RWPE2 (cell line): ENCODE measurements around the gene WHRN.

Source experiments
- ATAC-seq: fragments of 200-7000 bp; cut with Tn5 transposase; 3 replicates; pipeline ENCODE4 v1.9.1; 2021; ENCODE audit warnings: low read depth
- DNase-seq: peaks from one replicate; pipeline ENCODE4 v3.0.0-alpha.2; 2020; ENCODE audit warnings: low spot score
- H3K27ac ChIP-seq: fragments of 450-650 bp; 2 replicates; pipeline ENCODE4 v1.5.1; 2017; ENCODE audit warnings: mild to moderate bottlenecking; ENCODE audit not compliant: poor library complexity, severe bottlenecking
- H3K27me3 ChIP-seq: fragments of 250-450 bp; sonication (Bioruptor Pico); 2 replicates; pipeline ENCODE4 v1.5.1; 2021; ENCODE audit warnings: mild to moderate bottlenecking, moderate library complexity; ENCODE audit not compliant: insufficient read depth, poor library complexity, severe bottlenecking
- H3K36me3 ChIP-seq: fragments of 250-450 bp; sonication (Bioruptor Pico); 2 replicates; pipeline ENCODE4 v1.5.1; 2020; ENCODE audit warnings: low read depth, mild to moderate bottlenecking, moderate library complexity
- H3K4me1 ChIP-seq: fragments of 250-450 bp; sonication (Bioruptor Pico); 2 replicates; pipeline ENCODE4 v1.5.1; 2021; ENCODE audit warnings: mild to moderate bottlenecking, moderate library complexity; ENCODE audit not compliant: insufficient read depth, poor library complexity, severe bottlenecking
- H3K4me3 ChIP-seq: fragments of 250-450 bp; sonication (Bioruptor Pico); 2 replicates; pipeline ENCODE4 v1.5.1; 2021; ENCODE audit warnings: mild to moderate bottlenecking, moderate library complexity; ENCODE audit not compliant: severe bottlenecking
- H3K9me3 ChIP-seq: fragments of 250-450 bp; sonication (Bioruptor Pico); 2 replicates; pipeline ENCODE4 v1.5.1; 2021; ENCODE audit warnings: mild to moderate bottlenecking, moderate library complexity; ENCODE audit not compliant: severe bottlenecking
- TF ChIP-seq, protein P1 (sequence below): fragments of 450-650 bp; IDR thresholded peaks from one replicate; pipeline ENCODE4 v1.5.1; 2017; ENCODE audit warnings: mild to moderate bottlenecking, moderate library complexity; ENCODE audit not compliant: poor library complexity, severe bottlenecking

Gene WHRN

DNA sequence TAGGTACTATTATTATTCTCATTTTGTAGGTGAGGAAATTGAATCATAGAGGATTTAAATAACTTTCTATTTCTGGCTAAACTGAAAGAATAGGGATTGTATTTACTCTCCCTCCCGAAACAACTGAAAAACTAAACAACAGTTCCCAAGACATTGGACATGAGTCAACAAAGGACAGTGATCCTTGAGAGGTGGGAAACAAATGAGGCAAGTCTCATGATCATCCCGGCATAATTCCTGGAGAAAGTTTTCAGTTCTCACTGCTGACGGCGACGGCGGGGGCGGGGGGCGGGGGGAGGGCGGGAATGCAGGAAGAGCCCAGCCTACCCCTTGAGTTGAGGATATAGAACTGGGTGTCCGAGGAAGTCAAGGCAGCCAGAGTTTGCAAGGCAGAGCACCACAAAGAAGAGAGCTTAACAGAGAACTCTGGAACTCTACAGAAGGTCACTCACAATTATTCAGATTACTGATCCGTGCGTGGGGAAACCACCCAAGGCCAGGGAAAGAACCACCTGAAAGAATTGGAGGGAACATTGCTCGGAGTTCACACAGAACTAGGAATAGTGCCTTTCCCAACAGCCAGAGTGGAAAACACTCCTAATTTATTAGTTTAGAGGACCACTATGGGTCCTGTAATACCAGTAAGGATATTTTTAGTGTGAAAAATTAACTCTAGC lies 27.4 kb upstream of the WHRN start:
- Histone ChIP-seq H3K4me1 (no peaks in the 10 kb centered on the region), H3K27me3 (no peaks in the 10 kb centered on the region), H3K4me3 (no peak overlapping the region), H3K9me3 (no peaks in the 10 kb centered on the region), H3K36me3 (no peaks in the 10 kb centered on the region), H3K27ac (no peak overlapping the region)
- DNase-seq (no peak), ATAC-seq (no peak)
- TF ChIP-seq, protein P1, sequence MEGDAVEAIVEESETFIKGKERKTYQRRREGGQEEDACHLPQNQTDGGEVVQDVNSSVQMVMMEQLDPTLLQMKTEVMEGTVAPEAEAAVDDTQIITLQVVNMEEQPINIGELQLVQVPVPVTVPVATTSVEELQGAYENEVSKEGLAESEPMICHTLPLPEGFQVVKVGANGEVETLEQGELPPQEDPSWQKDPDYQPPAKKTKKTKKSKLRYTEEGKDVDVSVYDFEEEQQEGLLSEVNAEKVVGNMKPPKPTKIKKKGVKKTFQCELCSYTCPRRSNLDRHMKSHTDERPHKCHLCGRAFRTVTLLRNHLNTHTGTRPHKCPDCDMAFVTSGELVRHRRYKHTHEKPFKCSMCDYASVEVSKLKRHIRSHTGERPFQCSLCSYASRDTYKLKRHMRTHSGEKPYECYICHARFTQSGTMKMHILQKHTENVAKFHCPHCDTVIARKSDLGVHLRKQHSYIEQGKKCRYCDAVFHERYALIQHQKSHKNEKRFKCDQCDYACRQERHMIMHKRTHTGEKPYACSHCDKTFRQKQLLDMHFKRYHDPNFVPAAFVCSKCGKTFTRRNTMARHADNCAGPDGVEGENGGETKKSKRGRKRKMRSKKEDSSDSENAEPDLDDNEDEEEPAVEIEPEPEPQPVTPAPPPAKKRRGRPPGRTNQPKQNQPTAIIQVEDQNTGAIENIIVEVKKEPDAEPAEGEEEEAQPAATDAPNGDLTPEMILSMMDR, result no peak

DNA sequence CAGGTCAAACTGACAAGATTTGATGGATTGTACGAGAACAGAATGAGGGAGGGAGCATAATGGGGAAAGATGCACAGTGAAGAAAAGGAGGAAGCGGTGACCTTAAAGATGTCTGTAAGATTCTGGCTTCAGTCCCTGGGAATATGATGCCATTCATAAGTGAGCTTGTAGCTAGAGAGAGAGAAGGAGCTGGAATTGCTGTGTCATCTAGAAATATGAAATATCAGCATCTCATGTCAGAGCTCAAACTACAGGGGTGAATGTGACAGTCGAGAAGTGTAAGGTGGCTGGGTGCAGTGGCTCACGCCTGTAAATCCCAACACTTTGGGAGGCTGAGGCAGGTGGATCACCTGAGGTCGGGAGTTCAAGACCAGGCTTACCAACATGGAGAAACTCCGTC lies 24.0 kb upstream of the WHRN start:
- Histone ChIP-seq H3K27me3 (no peaks in the 10 kb centered on the region), H3K36me3 (no peaks in the 10 kb centered on the region), H3K4me1 (no peaks in the 10 kb centered on the region), H3K27ac (no peak overlapping the region), H3K4me3 (no peak overlapping the region), H3K9me3 (no peaks in the 10 kb centered on the region)
- no peak for ATAC-seq
- no peak for DNase-seq
- TF ChIP-seq, protein P1, result no peak

DNA sequence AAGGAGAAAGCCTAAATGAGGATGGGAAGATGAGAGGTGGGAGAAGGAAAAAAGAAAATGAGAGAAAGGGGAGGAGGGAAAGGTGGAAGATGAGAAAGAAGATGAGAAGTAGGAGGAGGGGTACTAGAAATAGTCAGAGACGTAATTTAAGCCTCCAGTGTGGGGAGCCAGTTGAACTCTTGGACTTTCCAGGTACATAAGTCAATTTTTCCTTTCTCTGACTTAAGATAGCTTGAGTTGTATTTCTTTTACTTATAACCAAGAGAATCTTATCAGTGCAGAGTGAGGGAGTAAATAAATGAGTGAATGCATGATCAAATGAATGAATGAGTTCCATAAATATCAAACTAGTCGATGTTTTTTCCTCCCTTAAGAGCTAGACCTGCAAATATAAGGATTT lies 21.5 kb upstream of the WHRN start:
- H3K27ac ChIP-seq, result no peak overlapping the region
- no peaks in the 10 kb centered on the region for H3K4me1 ChIP-seq
- no peaks in the 10 kb centered on the region for H3K9me3 ChIP-seq
- H3K4me3 ChIP-seq, result no peak overlapping the region
- ATAC-seq (no peak), DNase-seq (no peak)
- TF ChIP-seq, protein P1, result no peak
- no peaks in the 10 kb centered on the region for H3K36me3 ChIP-seq
- H3K27me3 ChIP-seq, result no peaks in the 10 kb centered on the region

DNA sequence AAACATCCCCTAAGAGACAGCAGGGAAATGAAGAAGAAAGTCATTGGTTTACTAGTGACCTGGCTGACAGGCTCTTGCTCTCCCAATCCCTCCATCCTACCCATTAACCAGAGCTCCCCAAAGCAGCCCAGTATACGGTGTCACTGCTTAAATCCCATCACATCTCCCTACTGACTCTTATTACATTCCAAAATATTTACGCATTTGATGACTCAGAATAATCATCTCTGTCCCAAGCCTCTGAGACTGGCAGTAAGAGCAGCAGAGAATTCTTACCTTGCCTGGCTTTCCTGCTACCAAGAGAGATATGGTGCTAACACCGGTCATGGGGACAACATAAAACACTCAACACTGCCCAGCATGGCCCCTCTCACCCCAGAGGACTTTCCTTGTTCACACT lies 20.2 kb upstream of the WHRN start:
- H3K27ac ChIP-seq, result no peak overlapping the region
- H3K4me3 ChIP-seq, result no peak overlapping the region
- no peaks in the 10 kb centered on the region for H3K36me3 ChIP-seq
- TF ChIP-seq, protein P1, result no peak
- H3K27me3 ChIP-seq, result no peaks in the 10 kb centered on the region
- DNase-seq, result no peak
- H3K9me3 ChIP-seq, result no peaks in the 10 kb centered on the region
- H3K4me1 ChIP-seq, result no peaks in the 10 kb centered on the region
- ATAC-seq, result peak; percentile 100

DNA sequence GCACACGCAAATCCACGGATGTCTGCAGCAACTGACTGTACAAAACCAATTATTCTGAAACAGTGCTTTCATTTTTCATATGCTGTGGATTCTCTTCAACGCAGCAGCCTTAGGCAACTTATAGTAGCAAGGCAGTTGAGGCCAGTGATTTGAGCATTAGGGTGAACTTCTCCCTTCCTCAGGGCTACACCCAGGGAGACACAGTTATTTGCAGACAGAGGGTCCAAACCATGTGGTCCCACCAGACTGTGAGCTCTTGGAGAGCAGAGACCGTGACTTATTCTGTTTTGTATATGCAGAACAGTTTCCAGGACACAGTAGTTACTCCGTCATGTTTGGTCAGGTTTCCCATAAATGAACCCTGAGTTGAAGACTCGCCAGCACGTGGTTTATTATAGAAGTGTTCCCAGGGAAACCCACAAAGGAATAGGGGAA lies 19.0 kb upstream of the WHRN start:
- ATAC-seq, result no peak
- Histone ChIP-seq H3K27me3 (no peaks in the 10 kb centered on the region), H3K27ac (no peak overlapping the region)

More for the DNA sequence above, 19.0 kb upstream of the WHRN start:
- Histone ChIP-seq H3K36me3 (no peaks in the 10 kb centered on the region), H3K9me3 (no peaks in the 10 kb centered on the region), H3K4me1 (no peaks in the 10 kb centered on the region), H3K4me3 (no peak overlapping the region)
- TF ChIP-seq, protein P1, result no peak
- no peak for DNase-seq
